Transverse colon (tissue), 3 donors: Measurements from ENCODE around the gene SCMH1.

ENCODE experiments used
- EP300 ChIP-seq: sonication (generic); formaldehyde crosslinking; IDR thresholded peaks from one replicate; pipeline ENCODE4 v1.6.1; 2017; ENCODE audit warnings: antibody characterized with exemption, low read depth
- TF ChIP-seq, protein P1 (sequence below), 5 experiments: fragments of 200-600 bp in 3 of 5; fragments of 450-650 bp in 2 of 5; sonication (generic) in 3 of 5; IDR thresholded peaks; 1 replicate in 2 of 5; 2 replicates in 3 of 5; pipeline ENCODE4 v1.5.1; 2016 to 2017; ENCODE audit warnings: antibody characterized with exemption in 5 of 5, inconsistent platforms in 3 of 5, mild to moderate bottlenecking in 2 of 5, moderate library complexity in 1 of 5

DNA sequence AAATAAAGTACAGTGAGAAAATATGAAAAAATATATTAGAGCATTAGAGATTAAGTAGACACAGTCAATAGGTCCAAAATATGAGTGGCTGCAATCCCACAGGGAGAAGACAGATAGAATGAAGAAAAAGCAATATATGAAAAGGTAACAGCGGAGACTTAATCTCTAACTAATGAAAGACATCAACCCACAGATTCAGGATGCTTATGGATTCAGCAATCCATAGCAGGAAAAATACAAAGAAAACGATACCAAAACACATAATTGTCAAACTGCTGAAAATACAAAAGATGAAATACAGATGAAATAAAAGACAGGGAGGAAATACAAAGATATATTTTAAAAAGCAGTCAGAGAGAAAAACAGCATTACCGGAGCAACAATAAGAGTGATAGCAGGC lies 163.9 kb downstream of the SCMH1 start:
- TF ChIP-seq, protein P1, sequence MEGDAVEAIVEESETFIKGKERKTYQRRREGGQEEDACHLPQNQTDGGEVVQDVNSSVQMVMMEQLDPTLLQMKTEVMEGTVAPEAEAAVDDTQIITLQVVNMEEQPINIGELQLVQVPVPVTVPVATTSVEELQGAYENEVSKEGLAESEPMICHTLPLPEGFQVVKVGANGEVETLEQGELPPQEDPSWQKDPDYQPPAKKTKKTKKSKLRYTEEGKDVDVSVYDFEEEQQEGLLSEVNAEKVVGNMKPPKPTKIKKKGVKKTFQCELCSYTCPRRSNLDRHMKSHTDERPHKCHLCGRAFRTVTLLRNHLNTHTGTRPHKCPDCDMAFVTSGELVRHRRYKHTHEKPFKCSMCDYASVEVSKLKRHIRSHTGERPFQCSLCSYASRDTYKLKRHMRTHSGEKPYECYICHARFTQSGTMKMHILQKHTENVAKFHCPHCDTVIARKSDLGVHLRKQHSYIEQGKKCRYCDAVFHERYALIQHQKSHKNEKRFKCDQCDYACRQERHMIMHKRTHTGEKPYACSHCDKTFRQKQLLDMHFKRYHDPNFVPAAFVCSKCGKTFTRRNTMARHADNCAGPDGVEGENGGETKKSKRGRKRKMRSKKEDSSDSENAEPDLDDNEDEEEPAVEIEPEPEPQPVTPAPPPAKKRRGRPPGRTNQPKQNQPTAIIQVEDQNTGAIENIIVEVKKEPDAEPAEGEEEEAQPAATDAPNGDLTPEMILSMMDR (IDR thresholded peaks at IDR 0.05), result no peak
- no peak for TF ChIP-seq EP300
